Epithelial cell of prostate (primary cell): Measurements from ENCODE around the gene GPAT3.
"Not testable (repeated sequence)": the region's sequence is repeated elsewhere in the genome, so short reads cannot be mapped to it uniquely, and the experiment has no call there.

Experiments used
- DNase-seq: peaks from one replicate; pipeline ENCODE4 v3.0.0-alpha.2; 2011; ENCODE audit warnings: low read depth, low spot score
- H3K27ac ChIP-seq: fragments of 450-650 bp; 2 replicates; pipeline ENCODE4 v1.5.1; 2017; ENCODE audit warnings: mild to moderate bottlenecking

GPAT3 gene

DNA sequence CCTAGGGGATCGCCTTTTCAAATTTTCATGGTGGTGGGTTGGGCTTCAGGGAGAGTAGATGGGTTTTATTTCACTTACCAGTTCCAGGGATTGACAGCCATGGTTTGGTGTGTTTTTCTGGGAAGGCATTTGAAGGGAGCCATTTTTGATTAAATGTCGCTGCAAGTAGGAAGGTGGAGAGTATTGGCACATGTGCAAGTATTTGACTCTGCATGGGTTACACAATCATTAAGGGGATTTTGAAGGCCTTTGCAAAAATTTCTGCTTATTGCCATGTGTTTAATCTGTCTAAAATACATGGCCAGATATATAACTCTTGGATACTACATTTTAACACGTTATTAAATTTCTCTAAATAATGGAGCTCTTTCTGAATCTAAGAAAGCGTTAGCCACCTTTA is 55.1 kb downstream of the GPAT3 start:
- H3K27ac ChIP-seq = no peak overlapping the region
- no peak for DNase-seq

DNA sequence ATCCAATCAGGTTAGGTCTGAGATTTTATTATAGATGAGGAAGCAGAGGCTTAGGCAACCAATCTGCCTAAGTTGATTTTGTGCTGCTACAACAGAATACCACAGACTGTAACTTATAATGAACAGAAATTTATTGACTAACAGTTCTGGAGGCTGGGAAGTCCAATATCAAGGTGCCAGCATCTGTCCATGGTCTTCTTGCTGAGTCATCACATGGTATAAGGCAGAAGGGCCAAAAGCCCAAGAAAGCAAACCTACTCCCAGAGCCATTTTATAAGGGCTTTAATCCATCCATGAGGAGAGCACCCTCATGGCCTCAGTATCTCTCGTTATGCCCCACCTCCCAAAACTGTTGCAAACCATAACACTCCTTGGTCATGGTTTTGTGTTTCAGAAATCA is 55.8 kb downstream of the GPAT3 start:
- H3K27ac ChIP-seq = no peak overlapping the region

GRCh38 chr4:83599183-83599582 is 63.3 kb downstream of the GPAT3 start:
- no peak overlapping the region for H3K27ac ChIP-seq
- peak; percentile 29 for DNase-seq

More for the DNA sequence above, 55.8 kb downstream of the GPAT3 start:
- DNase-seq = no peak

DNA sequence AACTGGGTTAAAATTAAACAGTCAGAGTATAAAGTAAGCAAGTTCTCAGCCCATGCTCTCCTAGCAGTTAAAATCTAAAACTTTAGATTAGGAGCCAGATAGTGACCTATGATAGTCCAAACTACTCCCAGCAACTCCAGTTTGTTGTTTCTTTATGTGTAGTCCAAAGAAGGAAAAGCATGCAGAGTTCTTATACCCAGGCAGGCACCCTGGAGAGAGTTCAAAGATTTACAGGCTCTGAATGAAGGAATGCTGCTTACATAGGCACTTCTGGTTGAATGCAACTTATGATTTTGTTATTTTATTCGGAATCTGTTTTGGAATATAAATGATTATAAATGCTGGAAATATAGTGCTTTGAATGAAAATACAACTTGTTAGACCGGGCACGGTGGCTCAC is 67.2 kb downstream of the GPAT3 start:
- no peak for DNase-seq
- no peak overlapping the region for H3K27ac ChIP-seq

GRCh38 chr4:83604321-83604720 is 68.4 kb downstream of the GPAT3 start:
- no peak overlapping the region for H3K27ac ChIP-seq
- no peak for DNase-seq

- no peak overlapping the region for H3K27ac ChIP-seq
- DNase-seq = no peak
These were observed 69.3 kb downstream of the GPAT3 start for GRCh38 chr4:83605210-83605609.

DNA sequence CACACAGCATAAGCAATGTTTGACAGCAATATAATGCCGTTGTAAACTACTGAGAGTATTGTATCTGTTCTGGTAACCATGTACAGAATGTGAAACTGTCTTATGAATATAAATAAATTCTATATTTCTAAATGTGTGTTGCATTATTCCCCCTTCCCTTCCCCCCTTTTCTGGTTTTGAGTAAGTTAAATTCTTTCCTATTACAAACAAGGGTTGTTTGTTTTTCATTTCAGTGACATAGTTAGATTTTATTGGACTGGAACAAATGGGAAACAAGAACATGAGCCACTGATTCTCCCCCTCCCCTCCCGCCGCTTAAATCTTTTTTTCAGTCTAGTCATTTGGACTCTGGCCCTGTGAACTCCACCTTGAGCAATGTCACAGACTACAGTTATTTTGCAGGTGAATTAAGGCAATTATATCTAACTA is 69.8 kb downstream of the GPAT3 start:
- DNase-seq = no peak
- no peak overlapping the region for H3K27ac ChIP-seq

DNA sequence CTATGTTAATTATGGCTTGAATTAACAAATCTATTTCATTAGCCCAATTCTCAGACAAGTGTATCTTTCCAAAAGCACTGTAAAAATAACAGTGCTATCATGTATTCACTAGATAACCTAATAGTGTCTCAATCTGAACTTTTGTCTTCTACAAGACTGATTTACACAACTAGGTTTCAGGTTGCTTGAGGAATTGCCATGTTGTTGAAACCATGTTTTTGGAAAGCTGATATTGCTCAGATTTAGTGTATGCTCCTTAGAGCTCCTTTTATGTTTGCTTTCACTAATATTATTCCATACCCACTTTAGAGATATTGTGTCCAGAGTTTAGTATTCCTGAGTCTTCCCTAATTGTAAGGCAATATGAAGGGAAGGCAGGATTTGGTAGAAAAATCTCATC is 70.6 kb downstream of the GPAT3 start:
- H3K27ac ChIP-seq = no peak overlapping the region

DNA sequence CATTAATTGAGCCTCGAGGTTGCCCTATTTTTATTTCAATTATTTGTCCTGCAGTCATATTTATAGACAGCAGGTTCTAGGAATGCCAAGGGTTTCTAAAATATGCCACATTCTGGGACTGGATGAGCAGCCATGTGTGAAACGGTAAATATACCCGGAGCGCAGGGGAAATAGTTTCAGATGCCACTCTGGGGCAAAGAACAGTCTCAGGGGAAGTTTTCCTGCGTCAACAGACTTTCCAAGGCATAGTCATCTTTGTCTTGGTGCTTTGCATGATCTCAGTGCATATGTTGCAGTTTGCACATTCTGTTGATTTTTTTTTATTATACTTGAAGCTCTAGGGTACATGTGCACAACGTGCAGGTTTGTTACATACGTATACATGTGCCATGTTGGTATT is 71.0 kb downstream of the GPAT3 start:
- DNase-seq = no peak
- no peak overlapping the region for H3K27ac ChIP-seq

More for the DNA sequence above, 70.6 kb downstream of the GPAT3 start:
- no peak for DNase-seq

DNA sequence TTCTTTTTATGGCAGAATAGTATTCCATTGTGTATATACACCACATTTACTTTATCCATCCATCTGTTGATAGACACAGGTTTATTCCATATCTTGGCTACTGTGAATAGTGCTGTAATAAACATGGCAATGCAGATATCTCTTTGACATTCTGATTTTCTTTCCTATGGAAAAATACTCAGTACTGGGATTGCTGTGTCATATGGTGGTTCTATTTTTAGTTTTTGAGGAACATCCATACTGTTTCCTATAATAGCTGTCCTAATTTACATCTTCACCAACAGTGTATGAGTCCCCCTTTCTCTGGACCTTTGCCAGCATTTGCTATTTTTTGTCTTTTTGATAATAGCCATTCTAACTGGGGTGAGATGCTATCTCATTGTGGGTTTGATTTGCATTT is 73.5 kb downstream of the GPAT3 start:
- DNase-seq = no peak
- no peak overlapping the region for H3K27ac ChIP-seq

DNA sequence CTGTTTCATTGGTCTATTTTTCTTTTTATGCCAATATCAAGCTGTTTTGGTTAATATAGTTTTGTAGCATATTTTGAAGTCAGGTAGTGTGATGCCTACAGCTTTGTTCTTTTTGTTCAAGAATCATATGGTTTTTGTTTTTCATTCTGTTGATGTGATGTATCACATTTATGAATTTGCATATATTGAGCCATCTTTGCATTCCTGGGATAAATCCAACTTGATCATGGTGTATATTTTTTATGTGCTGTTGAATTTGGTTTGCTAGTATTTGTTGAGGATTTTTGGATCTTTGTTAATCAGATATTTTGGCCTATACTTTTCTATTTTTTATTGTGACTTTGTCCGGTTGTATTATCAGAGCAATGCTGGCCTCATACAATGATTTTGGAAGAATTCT is 74.8 kb downstream of the GPAT3 start:
- no peak overlapping the region for H3K27ac ChIP-seq
- DNase-seq = no peak

DNA sequence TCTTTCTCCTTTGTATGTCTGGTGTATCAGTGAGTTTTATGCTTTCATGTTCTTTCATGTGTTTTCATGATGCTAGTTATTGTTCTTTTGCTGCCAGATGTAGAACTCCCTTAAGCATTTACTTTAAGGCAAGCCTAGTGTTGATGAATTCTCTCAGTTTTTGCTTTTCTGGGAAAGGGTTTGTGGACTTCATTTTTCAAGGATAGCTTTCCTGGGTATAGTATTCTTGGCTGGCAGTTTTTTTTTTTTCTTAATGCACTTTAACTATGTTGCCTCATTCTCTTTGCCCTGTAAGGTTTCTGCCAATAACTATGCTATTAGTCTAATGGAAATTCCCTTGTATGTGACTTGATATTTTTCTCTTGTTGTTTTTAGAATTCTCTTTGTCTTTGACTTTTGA is 77.1 kb downstream of the GPAT3 start:
- H3K27ac ChIP-seq = no peak overlapping the region
- DNase-seq = no peak

GRCh38 chr4:83613994-83614393 is 78.1 kb downstream of the GPAT3 start:
- H3K27ac ChIP-seq = no peak overlapping the region
- no peak for DNase-seq

DNA sequence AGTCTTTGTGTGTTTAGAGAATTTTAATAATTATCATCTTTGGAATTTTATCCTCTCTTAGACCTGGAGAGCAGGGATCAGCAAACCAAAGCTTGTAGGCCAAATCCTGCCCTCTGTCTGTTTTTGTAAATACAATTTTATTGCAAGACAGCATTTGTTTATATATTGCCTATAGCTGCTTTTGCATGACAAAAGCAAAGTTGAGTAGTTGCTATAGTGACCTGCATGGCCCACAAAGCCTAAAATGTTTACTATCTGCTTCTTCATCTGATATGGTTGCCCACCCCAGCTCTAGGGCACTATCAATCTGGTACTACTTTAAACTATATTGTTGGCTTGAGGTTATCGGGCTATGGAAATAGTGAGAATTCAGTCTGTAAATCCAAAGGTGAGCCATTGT is 80.3 kb downstream of the GPAT3 start:
- no peak for DNase-seq

GRCh38 chr4:83617371-83618035 is 81.6 kb downstream of the GPAT3 start:
- peak overlapping the region; percentile 87 for H3K27ac ChIP-seq

More for the DNA sequence above, 80.3 kb downstream of the GPAT3 start:
- no peak overlapping the region for H3K27ac ChIP-seq

GRCh38 chr4:83618431-83618830 is 82.5 kb downstream of the GPAT3 start:
- DNase-seq = peak; percentile 43
- H3K27ac ChIP-seq = peak overlapping the region; percentile 87

More at GRCh38 chr4:83617371-83618035, 81.6 kb downstream of the GPAT3 start:
- no peak for DNase-seq

DNA sequence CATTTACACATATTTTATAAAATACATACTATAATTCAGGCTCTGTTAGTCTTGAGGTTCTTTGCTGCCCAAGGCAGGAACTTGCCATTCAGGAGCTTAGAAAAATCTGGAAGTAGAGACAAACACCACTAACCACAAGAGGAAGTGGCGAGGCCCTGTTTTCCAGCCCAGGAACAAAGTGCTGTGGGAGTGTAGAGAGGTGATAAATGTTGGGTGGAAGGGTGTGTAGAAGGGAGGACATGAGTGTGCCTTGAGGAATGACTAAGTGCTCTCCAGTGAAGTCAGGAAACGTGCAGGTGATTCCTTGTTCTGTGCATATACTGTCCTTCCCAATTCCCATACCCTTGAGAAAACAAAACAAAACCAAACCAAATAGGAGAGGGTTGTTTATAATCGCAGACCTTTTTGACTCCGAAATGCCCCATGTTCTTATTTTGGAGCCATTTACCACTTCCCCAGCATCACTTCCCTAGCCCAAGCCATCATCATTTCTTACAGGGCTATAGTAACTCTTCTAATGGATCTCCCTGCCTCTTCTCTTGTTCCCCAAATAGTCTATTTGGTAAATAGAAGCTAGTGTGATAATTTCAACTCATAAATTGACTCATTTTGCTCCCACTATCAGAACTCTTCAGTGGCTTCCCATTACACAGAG is 83.2 kb downstream of the GPAT3 start:
- peak; percentile 33 for DNase-seq
- peak overlapping the region; percentile 87 for H3K27ac ChIP-seq

DNA sequence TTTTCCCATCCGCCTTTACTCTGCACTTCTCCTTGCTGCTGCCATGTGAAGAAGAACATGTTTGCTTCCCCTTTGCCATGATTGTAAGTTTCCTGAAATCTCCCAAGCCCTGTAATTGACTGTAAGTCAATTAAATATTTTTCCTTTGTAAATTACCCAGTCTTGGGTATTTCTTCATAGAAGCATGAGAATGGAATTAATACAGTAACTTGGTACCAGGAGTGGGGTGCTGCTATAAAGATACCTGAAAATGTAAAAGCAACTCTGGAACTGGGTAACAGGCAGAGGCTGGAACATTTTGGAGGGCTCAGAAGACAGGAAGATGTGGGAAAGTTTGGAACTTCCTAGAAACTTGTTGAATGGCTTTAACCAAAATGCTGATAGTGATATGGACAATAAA is 86.2 kb downstream of the GPAT3 start:
- DNase-seq, H3K27ac ChIP-seq: not testable (repeated sequence)

DNA sequence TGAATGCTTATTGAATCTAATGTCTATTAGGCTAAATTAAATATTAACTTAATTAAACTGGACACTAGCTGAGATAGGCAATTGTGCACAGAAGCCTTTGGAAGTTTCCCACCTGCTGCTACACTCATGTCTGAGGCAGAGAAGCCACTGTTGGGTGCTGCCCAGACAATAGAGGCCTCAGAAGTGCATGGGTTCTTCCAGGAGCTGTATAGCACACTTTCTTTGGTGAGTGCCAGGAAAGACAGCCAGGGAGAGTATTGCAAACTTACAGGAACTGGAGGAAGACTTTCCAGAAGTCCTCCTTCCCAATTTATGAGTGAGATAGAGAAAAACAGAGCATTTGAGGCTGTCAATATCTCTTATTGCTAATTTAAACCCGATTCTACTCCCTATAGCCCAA is 89.9 kb downstream of the GPAT3 start:
- no peak for DNase-seq

DNA sequence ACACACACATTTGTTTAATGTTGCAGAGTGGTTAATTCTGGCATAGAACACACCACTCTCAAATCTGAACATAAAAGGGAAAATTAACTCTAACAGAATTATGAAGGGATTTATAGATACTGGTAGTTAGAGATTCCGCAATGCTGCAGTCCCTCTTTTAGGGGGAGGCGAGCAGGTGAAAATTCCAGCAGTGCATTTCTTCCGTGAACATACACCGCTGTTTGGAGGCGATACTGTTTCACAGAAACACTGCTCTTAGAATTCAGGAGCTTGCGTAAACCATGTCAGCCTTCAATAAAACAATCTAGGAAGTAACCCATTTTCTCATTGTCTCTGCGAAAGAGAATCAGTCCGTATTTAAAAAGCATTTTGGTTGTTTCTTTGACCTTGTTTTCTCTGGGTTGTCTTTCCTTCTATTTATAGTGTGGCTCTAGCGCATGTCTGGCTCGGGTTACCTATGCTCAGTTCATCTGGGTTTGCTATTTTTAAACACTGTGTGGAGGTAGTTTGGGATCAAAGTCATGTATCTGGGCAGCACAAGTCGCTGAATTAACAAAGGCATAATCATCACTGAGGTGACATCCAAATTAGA is 90.4 kb downstream of the GPAT3 start:
- DNase-seq = no peak

More for the DNA sequence above, 89.9 kb downstream of the GPAT3 start:
- no peak overlapping the region for H3K27ac ChIP-seq

GRCh38 chr4:83629945-83630721 is 94.2 kb downstream of the GPAT3 start:
- peak; percentile 54 for DNase-seq
- peak overlapping the region; percentile 3 for H3K27ac ChIP-seq

More for the DNA sequence above, 90.4 kb downstream of the GPAT3 start:
- no peak overlapping the region for H3K27ac ChIP-seq
